Keratinocyte (primary cell): Measurements from ENCODE around the gene CAPZB.

Experiments used
- EZH2 ChIP-seq: IDR thresholded peaks from one replicate; pipeline ENCODE4 v1.6.1; 2012; ENCODE audit warnings: inconsistent platforms, mild to moderate bottlenecking, low read length, moderate library complexity
- TF ChIP-seq, protein P1 (sequence below), 3 experiments: IDR thresholded peaks in 1 of 3; conservative IDR thresholded peaks in 1 of 3; optimal IDR thresholded peaks in 1 of 3; 2 replicates in 2 of 3; 3 replicates in 1 of 3; pipeline versions ENCODE3 to v1.5.1; 2011; ENCODE audit warnings: low read length in 3 of 3, mild to moderate bottlenecking in 3 of 3, moderate library complexity in 2 of 3, control low read depth in 1 of 3, inconsistent platforms in 1 of 3; ENCODE audit not compliant: insufficient read depth in 2 of 3; ENCODE audit errors: extremely low read depth in 1 of 3

- TF ChIP-seq, protein P1, sequence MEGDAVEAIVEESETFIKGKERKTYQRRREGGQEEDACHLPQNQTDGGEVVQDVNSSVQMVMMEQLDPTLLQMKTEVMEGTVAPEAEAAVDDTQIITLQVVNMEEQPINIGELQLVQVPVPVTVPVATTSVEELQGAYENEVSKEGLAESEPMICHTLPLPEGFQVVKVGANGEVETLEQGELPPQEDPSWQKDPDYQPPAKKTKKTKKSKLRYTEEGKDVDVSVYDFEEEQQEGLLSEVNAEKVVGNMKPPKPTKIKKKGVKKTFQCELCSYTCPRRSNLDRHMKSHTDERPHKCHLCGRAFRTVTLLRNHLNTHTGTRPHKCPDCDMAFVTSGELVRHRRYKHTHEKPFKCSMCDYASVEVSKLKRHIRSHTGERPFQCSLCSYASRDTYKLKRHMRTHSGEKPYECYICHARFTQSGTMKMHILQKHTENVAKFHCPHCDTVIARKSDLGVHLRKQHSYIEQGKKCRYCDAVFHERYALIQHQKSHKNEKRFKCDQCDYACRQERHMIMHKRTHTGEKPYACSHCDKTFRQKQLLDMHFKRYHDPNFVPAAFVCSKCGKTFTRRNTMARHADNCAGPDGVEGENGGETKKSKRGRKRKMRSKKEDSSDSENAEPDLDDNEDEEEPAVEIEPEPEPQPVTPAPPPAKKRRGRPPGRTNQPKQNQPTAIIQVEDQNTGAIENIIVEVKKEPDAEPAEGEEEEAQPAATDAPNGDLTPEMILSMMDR (optimal IDR thresholded peaks at IDR 0.05 in 1 of 3, IDR thresholded peaks at IDR 0.05 in 1 of 3, conservative IDR thresholded peaks at IDR 0.05 in 1 of 3; ENCODE audit: extremely low read depth in 1 of 3, insufficient read depth in 2 of 3, low read length in 3 of 3) = no peak
- TF ChIP-seq EZH2 = no peak
Measured at GRCh38 chr1:19370453-19371170, 114.7 kb downstream of the CAPZB start.
